DOHH2 (cell line): Measurements from ENCODE around the gene ZNF22.

Experiments
- CTCF ChIP-seq: fragments of 200-600 bp; sonication (generic); IDR thresholded peaks from one replicate; pipeline ENCODE4 v1.5.1; 2014; ENCODE audit warnings: antibody characterized with exemption, mild to moderate bottlenecking, low read depth, low read length; ENCODE audit not compliant: poor library complexity, severe bottlenecking
- EZH2phosphoT487 ChIP-seq: fragments of 200-600 bp; sonication (generic); IDR thresholded peaks from 2 replicates; pipeline ENCODE4 v1.6.1; 2017; ENCODE audit warnings: borderline replicate concordance, mild to moderate bottlenecking, antibody characterized with exemption, low read length, moderate library complexity, mixed read lengths

GRCh38 chr10:45052700-45053099 is 52.0 kb downstream of the ZNF22 start:
- TF ChIP-seq CTCF = no peak
- TF ChIP-seq EZH2phosphoT487 = no peak
